ENCODE measurements around the gene VPS37B.

DNA sequence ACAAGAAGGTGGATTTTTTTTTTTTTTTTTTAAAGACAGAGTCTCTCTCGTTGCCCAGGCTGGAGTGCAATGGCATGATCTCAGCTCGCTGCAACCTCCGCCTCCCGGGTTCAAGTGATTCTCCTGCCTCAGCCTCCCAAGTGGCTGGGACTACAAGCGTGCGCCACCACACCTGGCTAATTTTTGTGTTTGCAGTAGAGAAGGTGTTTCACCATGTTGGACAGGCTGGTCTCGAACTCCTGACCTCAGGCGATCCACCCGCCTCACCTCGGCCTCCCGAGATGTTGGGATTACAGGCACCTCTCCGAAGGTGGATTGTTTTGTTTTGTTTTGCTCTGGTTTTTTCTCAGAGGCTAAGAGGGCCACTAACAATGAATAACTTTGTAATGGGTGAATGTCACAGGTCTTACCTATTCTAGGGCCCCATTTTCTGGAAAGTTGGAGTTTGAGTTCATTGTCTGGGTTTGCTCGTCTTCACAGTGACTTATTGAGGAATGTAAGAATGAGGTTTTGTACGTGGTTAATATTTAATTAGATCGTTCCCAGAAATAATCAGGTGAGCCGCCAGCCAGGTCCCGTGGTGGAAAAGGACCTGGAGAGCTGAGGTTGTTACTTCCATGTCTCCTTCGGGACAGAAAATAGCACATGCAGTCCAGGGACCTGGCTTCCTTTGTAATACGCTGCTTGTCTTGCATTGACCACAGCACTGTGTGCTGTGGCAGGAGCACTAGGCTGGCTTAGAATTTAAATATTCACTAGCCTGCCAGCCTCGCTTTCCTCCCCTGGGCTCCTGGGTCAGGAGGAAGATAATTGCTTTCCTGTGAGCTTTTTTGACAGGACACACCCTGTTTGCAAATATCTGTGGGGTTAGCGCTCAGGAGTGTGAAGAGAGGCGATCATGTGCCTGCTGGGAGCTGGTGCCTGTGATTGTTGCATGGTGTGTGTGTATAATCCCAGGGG lies 58.3 kb downstream of the VPS37B start:
- TF ChIP-seq YY1 (IDR thresholded peaks at IDR 0.05; ENCODE audit: insufficient read depth, insufficient read length) (no peak), ZNF274 (IDR thresholded peaks at IDR 0.05; ENCODE audit: low read depth, low read length) (no peak)
